Measurements from ENCODE around the gene ZNF277.

The ZNF277 gene

DNA sequence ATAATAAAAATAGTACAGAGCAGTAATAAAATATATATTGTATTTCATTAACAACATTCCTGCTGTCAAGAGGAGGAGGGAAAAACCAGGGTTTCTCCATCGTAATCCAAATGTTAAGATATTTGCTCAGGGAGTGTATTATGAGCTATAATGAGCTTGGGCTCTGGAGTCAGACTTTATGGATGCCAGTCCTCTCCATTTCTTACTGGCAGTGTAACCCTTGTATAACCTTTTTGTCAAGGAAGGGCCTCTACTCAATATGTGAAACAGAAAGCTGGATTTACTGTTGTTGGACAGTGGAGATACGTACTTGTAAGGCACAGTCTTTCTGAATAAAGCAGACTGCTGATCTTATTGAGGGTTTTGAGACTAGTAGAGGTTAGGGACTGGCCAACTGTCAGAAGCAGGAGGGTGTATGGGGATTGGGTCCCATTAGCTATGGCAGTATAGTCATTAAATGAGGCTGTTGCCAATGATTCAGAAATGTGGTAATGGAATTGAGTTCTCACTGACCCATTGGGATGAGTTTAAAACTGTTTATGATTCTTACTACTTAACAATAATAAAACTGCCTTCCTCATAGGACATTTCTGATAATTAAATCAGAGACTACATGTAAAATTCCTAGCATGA, 56.5 kb downstream of the ZNF277 start:
- DNase-seq (ENCODE audit: low read depth) = no peak
- TF ChIP-seq CTCF (conservative IDR thresholded peaks at IDR 0.05; ENCODE audit: control insufficient read depth, insufficient read depth, low read depth, low read length) = no peak
- no peak overlapping the region for H3K4me3 ChIP-seq (ENCODE audit: control insufficient read depth, low read depth, low read length)

DNA sequence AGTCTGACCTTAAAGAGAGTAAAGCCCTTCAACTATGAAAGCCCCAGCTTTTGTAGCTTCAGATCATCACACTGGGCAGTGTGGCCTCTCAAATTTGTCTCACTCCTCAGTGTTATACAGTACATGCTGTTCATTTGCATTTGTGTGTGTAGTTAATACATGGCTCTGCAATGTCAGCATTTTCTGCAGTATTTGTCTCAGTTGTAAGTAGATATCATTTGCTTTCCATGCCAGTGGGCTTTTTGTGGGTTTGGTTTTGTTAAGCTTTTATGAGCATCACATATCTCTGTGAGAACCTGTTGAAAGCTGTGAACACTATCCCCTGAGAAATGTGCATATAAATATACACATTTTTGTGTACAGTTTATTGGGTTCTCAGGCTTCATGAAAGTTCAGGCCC, 57.0 kb downstream of the ZNF277 start:
- no peak for DNase-seq (ENCODE audit: low read depth)
- no peak for TF ChIP-seq CTCF (conservative IDR thresholded peaks at IDR 0.05; ENCODE audit: control insufficient read depth, insufficient read depth, low read depth, low read length)
- H3K4me3 ChIP-seq (ENCODE audit: control insufficient read depth, low read depth, low read length) = no peak overlapping the region

- TF ChIP-seq CTCF (conservative IDR thresholded peaks at IDR 0.05; ENCODE audit: control insufficient read depth, insufficient read depth, low read depth, low read length) = no peak
- no peak for DNase-seq (ENCODE audit: low read depth)
- no peak overlapping the region for H3K4me3 ChIP-seq (ENCODE audit: control insufficient read depth, low read depth, low read length)
These were observed 59.6 kb downstream of the ZNF277 start for GRCh38 chr7:112266141-112266540.

GRCh38 chr7:112266595-112267270, 60.2 kb downstream of the ZNF277 start:
- no peak overlapping the region for H3K4me3 ChIP-seq (ENCODE audit: control insufficient read depth, low read depth, low read length)
- no peak for TF ChIP-seq CTCF (conservative IDR thresholded peaks at IDR 0.05; ENCODE audit: control insufficient read depth, insufficient read depth, low read depth, low read length)
- DNase-seq (ENCODE audit: low read depth) = peak; percentile 58

DNA sequence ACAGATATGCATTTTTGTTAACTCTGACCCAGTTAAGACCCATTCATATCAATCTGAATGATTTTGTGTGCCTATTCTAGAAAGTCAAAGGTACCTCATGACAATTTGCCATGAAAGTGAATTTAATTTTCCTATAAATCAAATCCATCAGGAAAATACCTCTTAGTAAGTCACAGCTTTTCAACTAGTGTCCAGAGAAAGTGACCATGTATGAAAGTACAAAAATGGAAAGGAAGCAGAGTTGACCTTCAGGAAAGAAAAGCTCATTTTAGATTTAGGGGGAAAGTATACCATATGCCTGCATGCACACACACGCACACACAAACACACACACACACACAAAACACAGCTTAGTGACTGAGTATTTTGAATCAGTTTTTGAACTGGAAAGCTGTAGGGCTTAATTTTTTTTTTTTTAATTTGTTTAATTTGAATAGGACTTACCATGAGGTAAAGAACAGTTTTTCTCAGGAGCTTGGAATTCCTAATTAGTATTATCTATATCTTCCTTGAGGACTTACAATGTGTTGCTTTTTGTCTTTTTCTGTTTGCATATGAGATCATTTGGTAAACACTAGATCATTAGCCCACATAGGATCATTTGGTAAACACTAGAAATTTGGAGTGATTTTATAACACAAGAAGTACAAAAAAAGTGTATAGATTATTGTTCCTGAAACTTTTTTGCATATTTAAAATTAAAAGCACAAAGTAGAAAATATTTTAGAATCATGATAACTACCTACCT, 61.6 kb downstream of the ZNF277 start:
- no peak for TF ChIP-seq CTCF (conservative IDR thresholded peaks at IDR 0.05; ENCODE audit: control insufficient read depth, insufficient read depth, low read depth, low read length)
- DNase-seq (ENCODE audit: low read depth) = no peak
- H3K4me3 ChIP-seq (ENCODE audit: control insufficient read depth, low read depth, low read length) = no peak overlapping the region

DNA sequence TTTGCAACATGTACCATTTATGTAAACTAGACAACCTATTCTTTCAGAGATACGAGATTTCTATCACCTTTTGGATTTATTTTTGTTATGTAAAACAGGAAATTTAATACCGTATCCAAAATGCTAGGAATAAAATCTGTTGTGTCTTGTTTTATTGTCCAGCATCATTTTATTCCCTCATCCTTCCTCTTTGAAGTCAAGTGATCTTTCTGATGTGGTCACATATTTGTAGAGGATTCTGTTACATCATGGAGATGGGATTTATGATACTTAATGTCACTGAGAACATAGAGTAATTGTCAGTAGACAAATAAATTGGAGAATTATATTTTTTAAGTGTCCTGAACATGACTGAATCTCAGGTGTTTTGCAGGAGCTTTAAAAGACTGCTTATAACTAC, 64.7 kb downstream of the ZNF277 start:
- no peak for TF ChIP-seq CTCF (conservative IDR thresholded peaks at IDR 0.05; ENCODE audit: control insufficient read depth, insufficient read depth, low read depth, low read length)
- no peak for DNase-seq (ENCODE audit: low read depth)
- H3K4me3 ChIP-seq (ENCODE audit: control insufficient read depth, low read depth, low read length) = no peak overlapping the region
